Measurements from ENCODE around the gene DUSP6. TPM values are rescaled to one million over a fixed set of nuclear protein-coding genes. Genes with fewer than 3 reads are reported as not detected.

The DUSP6 gene
- total and polyA plus RNA-seq, 2 of the 13 experiments (the other 11 are each of a cell fraction or from before 2014, with no cell fraction given), result 40.9 to 161 TPM

DNA sequence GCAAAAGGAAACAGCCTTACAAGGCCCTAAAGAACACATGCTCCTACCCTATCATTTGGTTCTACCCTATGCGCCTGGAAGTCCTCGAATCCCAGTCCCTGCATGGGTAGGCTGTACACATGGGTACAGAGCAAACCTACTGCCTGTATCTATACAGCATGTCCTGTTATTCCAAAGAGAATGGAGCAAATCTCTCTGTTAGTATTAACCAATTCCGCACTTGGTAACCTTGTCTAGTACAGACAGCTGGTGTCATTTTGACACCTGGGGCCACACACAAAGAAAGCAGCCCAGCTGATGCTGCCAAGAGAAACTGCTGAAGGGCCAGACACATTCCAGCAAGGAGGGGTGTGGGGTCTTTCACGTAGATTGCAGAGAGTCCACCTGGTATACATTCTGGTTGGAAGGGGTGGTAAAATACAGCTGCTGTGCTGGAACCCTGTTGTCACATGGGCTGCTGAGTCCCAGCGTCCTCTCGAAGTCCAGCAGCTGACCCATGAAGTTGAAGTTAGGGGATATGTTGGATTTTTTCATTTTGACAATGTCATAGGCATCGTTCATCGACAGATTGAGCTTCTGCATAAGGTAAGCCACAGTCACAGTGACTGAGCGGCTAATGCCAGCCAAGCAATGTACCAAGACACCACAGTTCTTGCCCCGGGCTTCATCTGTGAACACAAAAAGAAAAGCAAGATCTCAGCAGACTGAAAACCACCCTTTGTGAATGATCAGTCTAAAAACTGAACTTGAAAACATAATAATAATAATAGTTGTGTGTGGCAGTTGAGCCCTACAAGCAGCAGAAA, 3.2 kb downstream of the DUSP6 start (continued):
- TF ChIP-seq SPEN (CRISPR knock-in tag; IDR thresholded peaks at IDR 0.05; ENCODE audit: low read depth) (no peak), RBFOX2 (IDR thresholded peaks at IDR 0.05; ENCODE audit: low read depth, low read length) (no peak), TCF7 (IDR thresholded peaks at IDR 0.05; ENCODE audit: low read depth) (no peak), SNAPC2 (CRISPR knock-in tag; IDR thresholded peaks at IDR 0.05) (0 out of 2 replicates have a peak, but pooled peaks have one; percentile 74), ESRRA (CRISPR knock-in tag; IDR thresholded peaks at IDR 0.05; ENCODE audit: low read depth) (no peak), ZNF121 (CRISPR knock-in tag; IDR thresholded peaks at IDR 0.05) (no peak), ZNF263 (CRISPR knock-in tag; IDR thresholded peaks at IDR 0.05) (no peak), PTBP1 (IDR thresholded peaks at IDR 0.05; ENCODE audit: low read depth, low read length, poor library complexity, severe bottlenecking) (no peak), ZNF556 (CRISPR knock-in tag; IDR thresholded peaks at IDR 0.05; ENCODE audit: borderline replicate concordance) (no peak), MYNN (CRISPR knock-in tag; IDR thresholded peaks at IDR 0.05; ENCODE audit: low read depth) (no peak), ZNF549 (CRISPR knock-in tag; IDR thresholded peaks at IDR 0.05) (no peak), ZNF616 (CRISPR knock-in tag; IDR thresholded peaks at IDR 0.05; ENCODE audit: low read depth) (no peak), HOXD1 (CRISPR knock-in tag; IDR thresholded peaks at IDR 0.05) (no peak), ZNF205 (CRISPR knock-in tag; IDR thresholded peaks at IDR 0.05) (no peak), ZNF777 (CRISPR knock-in tag; IDR thresholded peaks at IDR 0.05) (0 out of 2 replicates have a peak, but pooled peaks have one; percentile 16), ZSCAN30 (CRISPR knock-in tag; IDR thresholded peaks at IDR 0.05) (no peak), ZSCAN31 (CRISPR knock-in tag; IDR thresholded peaks at IDR 0.05; ENCODE audit: low read depth) (no peak), ZNF850 (CRISPR knock-in tag; conservative IDR thresholded peaks at IDR 0.05) (no peak), MAFF (IDR thresholded peaks at IDR 0.05; ENCODE audit: low read depth, low read length) (no peak), LCORL (IDR thresholded peaks at IDR 0.05) (no peak), LCORL (CRISPR knock-in tag; IDR thresholded peaks at IDR 0.05) (no peak), PHB2 (IDR thresholded peaks at IDR 0.05; ENCODE audit: partially characterized antibody) (no peak), EED (CRISPR knock-in tag; IDR thresholded peaks at IDR 0.05) (no peak), TCF12 (IDR thresholded peaks at IDR 0.05) (no peak), TCF12 (CRISPR knock-in tag; IDR thresholded peaks at IDR 0.05) (no peak)
- TF ChIP-seq, protein P1, sequence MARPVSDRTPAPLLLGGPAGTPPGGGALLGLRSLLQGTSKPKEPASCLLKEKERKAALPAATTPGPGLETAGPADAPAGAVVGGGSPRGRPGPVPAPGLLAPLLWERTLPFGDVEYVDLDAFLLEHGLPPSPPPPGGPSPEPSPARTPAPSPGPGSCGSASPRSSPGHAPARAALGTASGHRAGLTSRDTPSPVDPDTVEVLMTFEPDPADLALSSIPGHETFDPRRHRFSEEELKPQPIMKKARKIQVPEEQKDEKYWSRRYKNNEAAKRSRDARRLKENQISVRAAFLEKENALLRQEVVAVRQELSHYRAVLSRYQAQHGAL (CRISPR knock-in tag; IDR thresholded peaks at IDR 0.05; ENCODE audit: not compliant biosample characterization), result no peak
- TF ChIP-seq, protein P2, sequence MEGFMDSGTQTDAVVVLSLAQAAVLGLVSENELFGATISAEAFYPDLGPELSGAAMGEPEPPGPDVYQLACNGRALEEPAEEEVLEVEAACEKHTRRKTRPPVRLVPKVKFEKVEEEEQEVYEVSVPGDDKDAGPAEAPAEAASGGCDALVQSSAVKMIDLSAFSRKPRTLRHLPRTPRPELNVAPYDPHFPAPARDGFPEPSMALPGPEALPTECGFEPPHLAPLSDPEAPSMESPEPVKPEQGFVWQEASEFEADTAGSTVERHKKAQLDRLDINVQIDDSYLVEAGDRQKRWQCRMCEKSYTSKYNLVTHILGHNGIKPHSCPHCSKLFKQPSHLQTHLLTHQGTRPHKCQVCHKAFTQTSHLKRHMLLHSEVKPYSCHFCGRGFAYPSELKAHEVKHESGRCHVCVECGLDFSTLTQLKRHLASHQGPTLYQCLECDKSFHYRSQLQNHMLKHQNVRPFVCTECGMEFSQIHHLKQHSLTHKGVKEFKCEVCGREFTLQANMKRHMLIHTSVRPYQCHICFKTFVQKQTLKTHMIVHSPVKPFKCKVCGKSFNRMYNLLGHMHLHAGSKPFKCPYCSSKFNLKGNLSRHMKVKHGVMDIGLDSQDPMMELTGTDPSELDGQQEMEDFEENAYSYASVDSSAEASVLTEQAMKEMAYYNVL (CRISPR knock-in tag; IDR thresholded peaks at IDR 0.05; ENCODE audit: borderline replicate concordance), result no peak
- TF ChIP-seq, protein P3, sequence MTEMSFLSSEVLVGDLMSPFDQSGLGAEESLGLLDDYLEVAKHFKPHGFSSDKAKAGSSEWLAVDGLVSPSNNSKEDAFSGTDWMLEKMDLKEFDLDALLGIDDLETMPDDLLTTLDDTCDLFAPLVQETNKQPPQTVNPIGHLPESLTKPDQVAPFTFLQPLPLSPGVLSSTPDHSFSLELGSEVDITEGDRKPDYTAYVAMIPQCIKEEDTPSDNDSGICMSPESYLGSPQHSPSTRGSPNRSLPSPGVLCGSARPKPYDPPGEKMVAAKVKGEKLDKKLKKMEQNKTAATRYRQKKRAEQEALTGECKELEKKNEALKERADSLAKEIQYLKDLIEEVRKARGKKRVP (CRISPR knock-in tag; IDR thresholded peaks at IDR 0.05), result no peak
- TF ChIP-seq, protein P4, sequence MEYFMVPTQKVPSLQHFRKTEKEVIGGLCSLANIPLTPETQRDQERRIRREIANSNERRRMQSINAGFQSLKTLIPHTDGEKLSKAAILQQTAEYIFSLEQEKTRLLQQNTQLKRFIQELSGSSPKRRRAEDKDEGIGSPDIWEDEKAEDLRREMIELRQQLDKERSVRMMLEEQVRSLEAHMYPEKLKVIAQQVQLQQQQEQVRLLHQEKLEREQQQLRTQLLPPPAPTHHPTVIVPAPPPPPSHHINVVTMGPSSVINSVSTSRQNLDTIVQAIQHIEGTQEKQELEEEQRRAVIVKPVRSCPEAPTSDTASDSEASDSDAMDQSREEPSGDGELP (IDR thresholded peaks at IDR 0.05; ENCODE audit: borderline replicate concordance, low read depth), result peak; percentile 62; the same call in 1 of the 2 replicates
